ENCODE measurements around the gene SHF.
A peak's percentile ranks its signal among the peaks of the same experiment; 100 is the strongest.

SHF gene

DNA sequence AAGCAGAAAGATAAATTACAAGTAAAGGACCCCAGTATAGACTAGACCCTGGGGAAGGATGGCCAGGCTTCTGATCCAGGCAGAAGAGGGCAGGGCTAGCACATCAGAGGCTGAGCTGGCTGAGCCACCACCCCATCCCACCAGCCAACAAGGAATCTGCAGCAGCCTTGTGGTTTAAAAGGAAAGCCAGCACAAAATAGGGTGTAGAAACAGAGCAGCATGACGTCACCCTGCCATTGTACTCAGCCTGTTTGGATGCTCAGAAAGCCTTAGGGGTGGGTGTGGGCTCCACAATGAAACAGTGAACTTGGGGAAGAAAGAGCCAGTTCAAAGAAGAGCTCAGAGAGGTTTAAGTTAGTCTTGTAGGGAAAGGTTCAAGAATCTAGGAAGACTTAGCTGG, 29.8 kb downstream of the SHF start:
- H3K36me3 ChIP-seq (ENCODE audit: control insufficient read depth in 2 of 2, insufficient read depth in 1 of 2, low read length in 2 of 2), result no peaks in the 10 kb centered on the region
- H3K4me1 ChIP-seq (ENCODE audit: control insufficient read depth, insufficient read depth, low read length), result no peaks in the 10 kb centered on the region
- ChIA-PET POLR2A (interaction anchor here (0.8 kb wide), 1 partner anchor 30 kb away, joined by 3 read pairs; the partner anchor contains the start of gene SHF), CTCF (interaction anchor here (0.6 to 1.7 kb wide), 4 partner anchors 31 to 115 kb away, joined by 3 to 6 read pairs (median 4); no protein-coding TSS in a partner anchor)
- H3K4me3 ChIP-seq (ENCODE audit: low read depth, low read length), result no peak overlapping the region
- no peaks in the 10 kb centered on the region for H3K9me3 ChIP-seq (ENCODE audit: control insufficient read depth, insufficient read depth, low read depth, low read length)
- H3K27ac ChIP-seq (ENCODE audit: extremely low read depth, low read depth, low read length), result no peak overlapping the region
- TF ChIP-seq ZNF600 (tag by site-specific recombination; IDR thresholded peaks at IDR 0.05), result 0 out of 2 replicates have a peak, but pooled peaks have one; percentile 25
- no peak for TF ChIP-seq ZBTB6 (tag by site-specific recombination; IDR thresholded peaks at IDR 0.05)
- peak; percentile 85 for TF ChIP-seq KLF9 (tag by site-specific recombination; IDR thresholded peaks at IDR 0.05; ENCODE audit: low read depth)
- TF ChIP-seq ZNF558 (tag by site-specific recombination; IDR thresholded peaks at IDR 0.05), result no peak
- no peak for TF ChIP-seq ZNF18 (tag by site-specific recombination; IDR thresholded peaks at IDR 0.05)
- no peak for TF ChIP-seq GFI1B (tag by site-specific recombination; IDR thresholded peaks at IDR 0.05)
- TF ChIP-seq ZNF114 (tag by site-specific recombination; IDR thresholded peaks at IDR 0.05), result no peak
- TF ChIP-seq ZNF324 (tag by site-specific recombination; IDR thresholded peaks at IDR 0.05), result no peak
- no peak for TF ChIP-seq ZBTB48 (tag by site-specific recombination; IDR thresholded peaks at IDR 0.05)
- TF ChIP-seq, protein P1, sequence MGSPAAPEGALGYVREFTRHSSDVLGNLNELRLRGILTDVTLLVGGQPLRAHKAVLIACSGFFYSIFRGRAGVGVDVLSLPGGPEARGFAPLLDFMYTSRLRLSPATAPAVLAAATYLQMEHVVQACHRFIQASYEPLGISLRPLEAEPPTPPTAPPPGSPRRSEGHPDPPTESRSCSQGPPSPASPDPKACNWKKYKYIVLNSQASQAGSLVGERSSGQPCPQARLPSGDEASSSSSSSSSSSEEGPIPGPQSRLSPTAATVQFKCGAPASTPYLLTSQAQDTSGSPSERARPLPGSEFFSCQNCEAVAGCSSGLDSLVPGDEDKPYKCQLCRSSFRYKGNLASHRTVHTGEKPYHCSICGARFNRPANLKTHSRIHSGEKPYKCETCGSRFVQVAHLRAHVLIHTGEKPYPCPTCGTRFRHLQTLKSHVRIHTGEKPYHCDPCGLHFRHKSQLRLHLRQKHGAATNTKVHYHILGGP (tag by site-specific recombination; IDR thresholded peaks at IDR 0.05), result no peak
- TF ChIP-seq ZNF394 (tag by site-specific recombination; IDR thresholded peaks at IDR 0.05; ENCODE audit: borderline replicate concordance), result no peak
- TF ChIP-seq ZNF174 (tag by site-specific recombination; IDR thresholded peaks at IDR 0.05), result no peak
- no peak for TF ChIP-seq ZNF132 (tag by site-specific recombination; IDR thresholded peaks at IDR 0.05; ENCODE audit: borderline replicate concordance)
- no peak for TF ChIP-seq BCL11A (tag by site-specific recombination; IDR thresholded peaks at IDR 0.05; ENCODE audit: low read depth)
- TF ChIP-seq OSR2 (tag by site-specific recombination; IDR thresholded peaks at IDR 0.05), result no peak
- TF ChIP-seq ZNF639 (tag by site-specific recombination; IDR thresholded peaks at IDR 0.05), result no peak
- peak; percentile 52; the same call in 1 of the 2 replicates for TF ChIP-seq ZBTB17 (tag by site-specific recombination; IDR thresholded peaks at IDR 0.05)
- TF ChIP-seq, protein P2, sequence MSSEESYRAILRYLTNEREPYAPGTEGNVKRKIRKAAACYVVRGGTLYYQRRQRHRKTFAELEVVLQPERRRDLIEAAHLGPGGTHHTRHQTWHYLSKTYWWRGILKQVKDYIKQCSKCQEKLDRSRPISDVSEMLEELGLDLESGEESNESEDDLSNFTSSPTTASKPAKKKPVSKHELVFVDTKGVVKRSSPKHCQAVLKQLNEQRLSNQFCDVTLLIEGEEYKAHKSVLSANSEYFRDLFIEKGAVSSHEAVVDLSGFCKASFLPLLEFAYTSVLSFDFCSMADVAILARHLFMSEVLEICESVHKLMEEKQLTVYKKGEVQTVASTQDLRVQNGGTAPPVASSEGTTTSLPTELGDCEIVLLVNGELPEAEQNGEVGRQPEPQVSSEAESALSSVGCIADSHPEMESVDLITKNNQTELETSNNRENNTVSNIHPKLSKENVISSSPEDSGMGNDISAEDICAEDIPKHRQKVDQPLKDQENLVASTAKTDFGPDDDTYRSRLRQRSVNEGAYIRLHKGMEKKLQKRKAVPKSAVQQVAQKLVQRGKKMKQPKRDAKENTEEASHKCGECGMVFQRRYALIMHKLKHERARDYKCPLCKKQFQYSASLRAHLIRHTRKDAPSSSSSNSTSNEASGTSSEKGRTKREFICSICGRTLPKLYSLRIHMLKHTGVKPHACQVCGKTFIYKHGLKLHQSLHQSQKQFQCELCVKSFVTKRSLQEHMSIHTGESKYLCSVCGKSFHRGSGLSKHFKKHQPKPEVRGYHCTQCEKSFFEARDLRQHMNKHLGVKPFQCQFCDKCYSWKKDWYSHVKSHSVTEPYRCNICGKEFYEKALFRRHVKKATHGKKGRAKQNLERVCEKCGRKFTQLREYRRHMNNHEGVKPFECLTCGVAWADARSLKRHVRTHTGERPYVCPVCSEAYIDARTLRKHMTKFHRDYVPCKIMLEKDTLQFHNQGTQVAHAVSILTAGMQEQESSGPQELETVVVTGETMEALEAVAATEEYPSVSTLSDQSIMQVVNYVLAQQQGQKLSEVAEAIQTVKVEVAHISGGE (tag by site-specific recombination; conservative IDR thresholded peaks at IDR 0.05; ENCODE audit: low read depth), result no peak
- no peak for TF ChIP-seq ZNF155 (tag by site-specific recombination; IDR thresholded peaks at IDR 0.05)
- TF ChIP-seq SETDB1 (IDR thresholded peaks at IDR 0.05; ENCODE audit: insufficient read length, low read length), result no peak
- TF ChIP-seq KLF1 (tag by site-specific recombination; IDR thresholded peaks at IDR 0.05), result peak; percentile 88
- no peak for TF ChIP-seq ZFP41 (tag by site-specific recombination; IDR thresholded peaks at IDR 0.05; ENCODE audit: borderline replicate concordance)
- TF ChIP-seq SALL2 (tag by site-specific recombination; IDR thresholded peaks at IDR 0.05; ENCODE audit: borderline replicate concordance), result no peak
- no peak for TF ChIP-seq ZNF292 (tag by site-specific recombination; IDR thresholded peaks at IDR 0.05; ENCODE audit: borderline replicate concordance, low read depth)
- no peak for TF ChIP-seq ZNF660 (tag by site-specific recombination; IDR thresholded peaks at IDR 0.05)
- TF ChIP-seq ZNF24 (tag by site-specific recombination; IDR thresholded peaks at IDR 0.05), result no peak
- TF ChIP-seq ZNF280D (tag by site-specific recombination; IDR thresholded peaks at IDR 0.05), result no peak
